Suppressor macrophage (primary cell): ENCODE results near the gene RFTN1.
A peak's percentile ranks its signal among the peaks of the same experiment; 100 is the strongest.

Experiments
- DNase-seq, 4 experiments: peaks; one replicate each; pipeline ENCODE4 v3.0.0-alpha.2; 2020 to 2022

Gene RFTN1

GRCh38 chr3:16485395-16485992 lies 28.0 kb downstream of the RFTN1 start:
- no peak for DNase-seq

GRCh38 chr3:16484984-16485383 lies 28.5 kb downstream of the RFTN1 start:
- DNase-seq = no peak

- no peak for DNase-seq
Observed at GRCh38 chr3:16484216-16484615, 29.3 kb downstream of the RFTN1 start.

DNA sequence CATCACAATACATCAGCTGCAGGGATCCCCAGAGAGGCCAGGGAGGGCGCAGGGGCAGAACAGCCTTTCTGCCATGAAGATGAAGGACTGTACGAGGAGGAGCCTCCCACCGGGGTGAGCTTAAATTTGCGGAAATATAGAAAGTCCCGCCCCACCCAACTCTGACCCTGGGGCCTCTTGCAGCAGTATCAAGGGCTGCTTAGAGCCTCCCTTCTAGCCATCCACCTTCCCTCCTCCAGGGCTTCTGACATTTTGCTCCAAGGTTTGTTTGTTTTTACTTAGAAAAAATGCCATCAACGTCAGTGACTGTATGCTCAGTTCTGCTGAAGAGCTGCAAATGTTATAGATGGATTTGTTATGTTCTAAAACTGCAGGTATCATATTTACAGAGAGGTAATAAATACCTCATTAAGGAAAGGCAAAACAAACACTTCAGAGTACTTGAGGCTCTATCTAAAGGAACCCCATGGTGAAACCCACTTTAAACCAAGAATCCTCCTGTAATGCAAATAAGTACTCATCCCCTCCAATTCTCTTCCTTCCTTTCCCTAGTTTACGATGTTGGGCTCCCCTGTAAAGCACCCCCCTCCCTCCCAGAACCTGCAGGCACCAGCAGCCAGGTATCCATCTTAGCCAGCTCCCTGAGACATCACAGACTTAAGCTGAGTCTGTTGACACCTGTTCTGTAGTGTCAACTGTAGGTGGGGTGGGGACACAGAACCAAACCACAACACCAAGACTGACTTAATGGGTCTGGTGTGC lies 30.5 kb downstream of the RFTN1 start:
- peak; percentile 53 to 76 (median 66) for DNase-seq

GRCh38 chr3:16482194-16482769 lies 31.2 kb downstream of the RFTN1 start:
- DNase-seq = peak; percentile 35 to 49 (median 48)

DNA sequence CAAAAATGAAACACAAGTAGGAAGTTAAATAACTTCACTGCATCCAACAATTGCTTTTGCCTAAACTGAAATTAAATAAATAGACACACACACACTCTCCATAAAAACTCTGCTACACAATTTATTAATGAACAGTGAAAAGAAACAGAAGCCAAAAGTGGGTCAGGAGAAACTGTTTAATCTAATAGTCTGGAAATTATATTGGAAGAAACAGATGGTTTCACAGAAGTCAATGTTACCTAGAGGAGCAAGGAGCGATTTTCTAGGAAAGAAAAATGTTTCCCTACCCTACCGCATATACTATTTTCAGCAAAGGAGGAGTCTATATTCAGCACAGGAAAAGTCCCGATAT lies 32.0 kb downstream of the RFTN1 start:
- no peak for DNase-seq

GRCh38 chr3:16480861-16481545 lies 32.5 kb downstream of the RFTN1 start:
- peak in 2 of 4 experiments; percentile 34 to 51 for DNase-seq

GRCh38 chr3:16478516-16478915 lies 35.0 kb downstream of the RFTN1 start:
- DNase-seq = peak in 2 of 4 experiments; percentile 18 to 22

GRCh38 chr3:16477521-16477920 lies 36.0 kb downstream of the RFTN1 start:
- DNase-seq = no peak

GRCh38 chr3:16477056-16477455 lies 36.4 kb downstream of the RFTN1 start:
- DNase-seq = no peak

- DNase-seq = no peak
Observed at GRCh38 chr3:16476636-16477035, 36.9 kb downstream of the RFTN1 start.

DNA sequence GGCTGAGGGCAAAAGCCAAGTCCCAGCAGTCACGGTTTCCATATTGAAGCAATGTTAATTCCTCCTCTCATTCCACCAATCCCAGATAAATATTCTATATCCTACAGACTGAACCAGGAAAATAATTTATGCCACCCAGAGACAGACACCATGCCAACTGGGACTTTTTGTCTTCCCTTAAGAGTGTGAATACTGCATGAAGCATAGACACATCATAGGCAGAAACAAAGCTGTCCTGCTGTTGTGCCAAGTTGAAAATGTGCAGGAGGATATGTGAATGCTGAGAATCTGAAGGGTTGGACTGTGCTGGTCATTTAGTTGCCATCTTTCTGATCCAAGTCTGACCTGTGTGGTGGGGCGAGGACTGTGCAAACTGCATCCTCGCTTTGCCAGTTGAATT lies 37.7 kb downstream of the RFTN1 start:
- DNase-seq = no peak

DNA sequence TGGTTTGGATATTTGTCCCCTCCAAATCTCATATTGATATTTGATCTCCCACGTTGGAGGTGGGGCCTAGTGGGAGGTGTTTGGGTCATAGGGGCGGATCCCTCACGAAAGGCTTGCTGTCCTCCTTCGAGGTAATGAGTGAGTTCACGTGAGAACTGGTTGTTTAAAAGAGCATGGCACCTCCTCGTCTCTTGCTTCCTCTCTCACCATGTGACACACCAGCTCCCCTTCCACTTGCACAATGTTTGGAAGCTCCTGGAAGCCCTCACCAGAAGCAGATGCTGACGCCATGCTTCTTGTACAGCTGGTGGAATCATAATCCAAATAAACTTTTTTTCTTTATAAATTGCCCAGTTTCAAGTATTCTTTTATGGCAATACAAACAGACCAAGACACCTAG lies 38.6 kb downstream of the RFTN1 start:
- DNase-seq = peak in 2 of 4 experiments; percentile 9 to 17

DNA sequence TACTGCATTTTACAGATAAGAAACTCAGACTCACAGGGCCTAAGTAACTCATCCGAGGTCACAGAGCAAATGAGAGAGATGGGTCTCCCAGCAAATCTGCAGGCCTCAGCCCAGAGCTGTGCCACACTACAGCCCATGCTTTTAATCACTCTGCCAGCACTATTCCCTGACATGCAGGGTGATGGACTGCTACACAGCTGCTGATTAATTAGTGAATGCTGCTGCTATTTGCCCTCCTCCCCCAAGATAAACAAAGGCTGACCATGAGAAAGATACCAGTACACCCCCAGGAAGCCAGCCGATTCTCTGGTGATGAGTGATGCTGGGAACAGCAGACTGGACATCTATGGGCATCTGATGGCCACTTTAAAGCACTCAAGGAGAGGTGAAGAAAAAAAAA lies 39.3 kb downstream of the RFTN1 start:
- no peak for DNase-seq

GRCh38 chr3:16472593-16472992 lies 40.9 kb downstream of the RFTN1 start:
- no peak for DNase-seq

DNA sequence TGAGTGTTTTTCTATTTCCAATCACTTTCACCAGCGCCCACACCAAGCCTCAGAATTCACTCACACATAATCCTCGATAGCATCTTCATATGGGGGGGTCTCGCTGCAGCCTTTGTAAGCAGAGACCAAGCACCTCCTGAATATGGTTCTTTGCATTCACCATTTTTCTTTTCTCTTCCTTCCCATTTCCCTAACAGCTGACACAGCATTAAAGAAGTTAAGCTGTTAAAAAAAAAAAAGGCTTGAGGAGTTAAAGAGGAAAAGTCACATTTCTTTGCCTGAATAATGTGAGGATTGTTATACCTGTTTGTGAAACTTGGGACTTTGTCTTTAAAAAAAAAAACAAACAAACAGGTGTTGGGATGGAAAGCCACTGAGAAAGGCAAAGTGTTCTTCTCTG lies 41.6 kb downstream of the RFTN1 start:
- peak in 1 of 4 experiments; percentile 27 for DNase-seq

- no peak for DNase-seq
Observed at GRCh38 chr3:16470590-16470989, 42.9 kb downstream of the RFTN1 start.

DNA sequence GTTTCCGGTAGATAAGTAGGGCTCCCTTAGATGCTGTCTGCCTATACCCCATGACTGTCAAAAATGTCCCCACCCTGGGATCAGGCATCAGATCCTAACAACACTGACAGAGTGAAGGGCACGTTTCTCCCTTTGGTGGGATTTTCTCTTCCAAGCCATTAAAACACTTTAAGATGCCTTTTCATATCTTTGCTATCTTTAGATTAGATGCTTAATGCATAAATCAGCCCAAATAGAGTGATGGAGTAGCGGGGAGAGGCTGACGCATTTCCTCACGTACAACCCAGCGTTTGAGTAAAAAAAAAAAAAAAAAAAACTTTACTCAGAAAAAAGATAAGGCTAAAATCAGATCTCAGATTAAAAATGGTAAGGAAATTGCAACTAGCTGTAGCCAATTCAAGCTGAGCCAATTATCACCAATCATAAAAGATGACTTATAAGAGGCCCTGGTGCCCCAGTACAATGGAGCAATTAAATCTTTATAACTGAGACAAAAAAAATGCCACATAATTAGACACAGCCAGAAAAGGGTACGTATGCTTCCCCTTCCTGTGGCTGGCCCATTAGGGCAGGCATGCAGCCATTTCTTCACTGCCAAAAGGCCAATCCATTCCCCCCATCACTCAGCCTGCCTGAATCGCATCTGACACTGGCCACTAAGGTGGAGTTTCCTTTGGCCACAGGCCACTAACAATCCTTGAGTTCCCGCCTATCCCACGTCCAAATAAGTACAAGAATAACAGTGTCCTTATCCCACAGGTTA lies 45.0 kb downstream of the RFTN1 start:
- DNase-seq = no peak

DNA sequence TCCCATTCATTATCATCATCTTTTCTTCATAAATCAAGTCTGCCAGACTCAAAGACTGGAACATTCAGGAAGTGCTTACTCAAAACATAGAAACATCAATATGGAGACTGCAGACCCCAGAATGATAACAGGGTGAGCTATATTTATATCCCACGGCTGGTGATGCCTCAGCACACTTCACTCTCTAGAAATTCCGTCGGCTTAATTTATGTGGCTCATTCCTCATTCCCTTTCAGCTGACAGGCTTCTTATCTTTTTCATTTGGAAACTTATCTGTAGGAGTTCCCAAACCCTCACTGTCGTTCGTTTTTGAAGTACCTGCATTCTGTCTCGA lies 45.5 kb downstream of the RFTN1 start:
- DNase-seq = no peak

DNA sequence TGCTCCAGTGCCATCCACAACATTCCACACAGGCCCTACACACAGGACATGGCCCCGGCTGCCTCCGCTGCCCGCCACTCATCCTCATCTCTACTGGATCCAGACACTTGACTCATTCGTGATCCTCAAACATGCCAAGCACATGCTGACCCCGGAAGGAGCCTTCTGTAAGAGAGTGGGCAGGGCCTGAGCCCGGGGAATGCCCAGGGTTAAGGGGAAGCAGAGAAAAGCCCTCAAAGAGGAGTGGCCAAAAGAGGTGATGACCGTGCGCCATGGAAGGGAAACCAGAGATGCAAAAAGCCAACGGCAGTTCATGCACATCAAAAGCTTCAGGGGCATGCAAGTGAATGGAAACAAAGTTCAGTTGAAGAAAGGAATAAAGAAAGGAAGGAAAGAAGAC lies 46.1 kb downstream of the RFTN1 start:
- peak; percentile 35 to 59 (median 50) for DNase-seq

DNA sequence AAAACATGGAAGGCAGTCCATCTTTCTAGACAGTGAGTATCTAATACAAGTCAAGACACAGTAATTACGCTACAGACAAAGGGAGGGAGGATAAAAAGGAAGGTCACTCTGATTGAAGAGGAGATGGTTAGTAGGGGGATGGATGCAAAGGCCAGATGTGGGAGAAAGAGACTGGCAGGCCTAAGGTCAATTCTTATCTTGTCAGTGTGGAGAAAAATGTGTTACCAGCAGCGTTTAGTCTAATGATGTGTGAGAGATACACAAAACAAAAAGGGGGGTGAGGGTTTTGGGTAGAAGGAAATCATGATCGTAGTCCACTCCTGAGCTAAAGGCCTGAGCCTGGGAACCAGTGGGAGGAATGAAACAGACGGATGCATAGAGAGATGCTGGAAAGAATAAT lies 46.7 kb downstream of the RFTN1 start:
- no peak for DNase-seq

GRCh38 chr3:16464511-16465148 lies 48.9 kb downstream of the RFTN1 start:
- no peak for DNase-seq
